GM10847 (cell line): ENCODE measurements around the gene MTA1.

Experiments
- POLR2A ChIP-seq: IDR thresholded peaks from 2 replicates; pipeline ENCODE4 v1.6.1; 2011; ENCODE audit not compliant: insufficient read length; ENCODE audit errors: extremely low read depth

Gene MTA1

DNA sequence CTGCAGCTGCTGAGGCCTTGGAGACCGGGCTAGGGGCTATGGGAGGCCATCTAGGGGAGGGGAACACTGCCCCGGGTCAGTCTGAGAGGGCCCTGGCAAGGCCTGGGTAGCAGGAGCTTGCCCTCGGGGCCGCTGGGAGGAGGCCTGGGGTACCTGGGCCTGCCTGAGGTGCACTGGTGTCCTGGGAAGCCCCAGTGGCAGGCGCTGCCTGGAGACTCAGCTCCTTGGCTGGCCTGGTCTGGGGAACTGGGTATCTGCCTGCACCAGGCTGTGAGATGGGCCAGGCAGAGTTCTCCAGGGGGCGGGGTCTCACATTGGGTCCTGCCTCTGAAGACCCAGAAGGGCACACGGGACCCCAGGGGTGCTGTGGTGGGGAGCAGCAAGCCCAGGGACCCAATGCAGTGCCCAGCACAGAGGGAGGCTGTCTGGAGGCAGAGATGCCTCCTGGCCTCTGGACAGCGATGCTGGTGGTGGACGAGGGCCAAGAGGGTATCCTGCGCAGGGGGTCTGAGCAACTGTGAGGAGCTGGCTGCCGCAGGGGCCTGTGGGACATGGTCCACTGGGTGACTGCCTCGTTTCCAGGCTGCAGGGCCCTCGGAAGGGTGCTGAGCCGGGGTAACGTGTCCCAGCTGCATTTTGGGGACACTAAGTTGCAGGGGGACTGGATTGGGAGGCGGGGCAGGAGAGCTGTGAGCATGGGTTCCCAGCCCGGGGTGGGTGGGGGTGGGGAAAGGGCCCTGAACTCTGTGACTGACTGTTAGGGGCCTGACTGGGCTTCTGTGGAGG, 7.4 kb upstream of the MTA1 start:
- no peak for TF ChIP-seq POLR2A

DNA sequence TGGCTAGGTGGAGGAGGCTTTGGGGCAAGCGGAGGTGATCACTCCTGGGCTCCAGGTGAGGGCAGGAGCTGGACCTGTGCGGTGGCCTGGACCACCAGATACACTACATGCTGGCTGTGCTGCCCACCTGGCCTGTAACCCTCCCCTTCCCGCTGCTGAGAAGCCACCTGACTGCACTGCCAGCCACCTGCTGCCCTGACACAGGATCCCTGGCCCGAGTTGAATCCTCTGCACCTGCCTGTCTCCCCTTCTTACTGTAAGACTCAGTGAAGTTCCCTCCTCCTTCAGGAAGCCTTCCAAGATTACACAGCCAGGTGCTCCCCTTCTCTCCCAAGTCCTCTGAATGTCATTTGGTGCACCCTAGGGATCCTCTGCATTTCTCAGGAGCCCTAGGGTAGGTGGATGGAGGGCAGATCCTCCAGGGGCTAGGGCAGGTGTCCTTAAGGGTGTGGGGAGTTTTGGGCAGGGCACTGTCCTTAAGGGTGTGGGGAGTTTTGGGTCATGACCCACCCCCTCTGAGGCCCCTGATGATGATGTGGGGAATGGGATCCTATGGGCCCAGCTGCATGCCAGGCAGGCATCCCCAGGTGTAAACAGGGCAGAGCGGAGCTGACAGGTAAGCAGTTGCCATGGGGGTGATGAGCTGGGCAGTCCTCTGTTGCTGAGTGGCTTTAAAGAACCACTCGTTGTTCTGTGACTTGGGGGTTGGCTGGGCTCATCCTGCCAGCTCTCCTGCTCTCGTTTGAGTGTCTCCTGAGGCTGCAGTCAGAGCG, 6.7 kb upstream of the MTA1 start:
- no peak for TF ChIP-seq POLR2A

DNA sequence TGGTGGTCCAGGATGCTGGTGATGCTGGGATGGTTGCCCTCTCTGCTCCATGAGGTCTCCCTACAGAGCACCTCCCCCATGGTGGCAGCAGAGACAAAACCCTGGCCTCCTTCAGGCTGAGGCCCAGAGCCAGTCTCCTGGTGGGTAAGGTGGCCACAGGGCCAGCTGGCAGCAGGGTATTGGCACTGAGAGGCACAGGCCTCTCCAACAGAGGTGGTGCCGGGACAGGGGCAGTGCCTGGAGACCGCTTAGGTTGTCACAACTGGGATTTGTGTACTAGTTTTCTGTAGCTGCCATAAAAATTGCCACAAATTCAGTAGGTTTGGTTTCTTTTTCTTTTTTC, 6.1 kb upstream of the MTA1 start:
- TF ChIP-seq POLR2A, result no peak

DNA sequence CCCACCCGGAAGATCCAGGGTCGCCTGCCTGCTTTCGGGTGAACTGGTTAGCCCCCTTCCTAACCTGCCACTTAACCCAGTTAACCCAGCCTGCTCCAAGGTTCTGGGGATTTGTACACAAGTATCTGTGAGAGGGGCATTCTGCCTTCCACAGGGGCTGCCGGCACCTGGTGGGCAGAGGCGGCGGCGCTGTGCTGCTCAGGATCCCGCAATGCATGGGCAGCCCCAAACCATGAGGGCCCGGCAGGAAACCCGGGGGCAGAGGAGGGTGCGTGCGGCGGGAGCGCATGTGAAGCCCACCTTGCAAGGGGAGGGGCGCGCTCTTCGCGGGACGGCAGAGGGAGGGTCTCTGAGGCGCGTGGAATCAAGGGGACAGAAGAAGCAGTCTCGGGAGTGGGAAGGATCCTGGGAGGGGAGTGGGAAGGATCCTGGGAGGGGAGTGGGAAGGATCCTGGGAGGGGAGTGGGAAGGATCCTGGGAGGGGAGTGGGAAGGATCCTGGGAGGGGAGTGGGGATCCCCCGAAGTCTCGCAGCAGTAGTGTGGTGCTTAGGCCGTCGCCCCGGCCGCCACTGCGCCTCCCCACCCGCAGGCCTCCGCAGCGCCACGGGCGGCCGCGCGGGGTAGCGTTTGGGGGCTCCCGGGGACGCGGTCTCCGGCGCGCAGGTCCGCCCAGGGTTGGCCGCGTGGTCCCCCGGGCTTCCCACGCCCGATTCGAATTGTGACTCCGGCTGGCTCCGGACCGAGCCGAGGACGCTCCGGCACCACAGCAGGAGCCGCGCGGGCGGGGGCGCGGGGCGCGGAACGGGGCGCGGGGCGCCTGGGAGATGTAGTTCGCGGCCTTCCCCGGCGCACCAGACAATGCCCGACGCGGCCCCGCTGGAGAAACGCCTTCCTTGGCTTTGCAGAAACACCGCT, 4.9 kb upstream of the MTA1 start:
- TF ChIP-seq POLR2A, result no peak

DNA sequence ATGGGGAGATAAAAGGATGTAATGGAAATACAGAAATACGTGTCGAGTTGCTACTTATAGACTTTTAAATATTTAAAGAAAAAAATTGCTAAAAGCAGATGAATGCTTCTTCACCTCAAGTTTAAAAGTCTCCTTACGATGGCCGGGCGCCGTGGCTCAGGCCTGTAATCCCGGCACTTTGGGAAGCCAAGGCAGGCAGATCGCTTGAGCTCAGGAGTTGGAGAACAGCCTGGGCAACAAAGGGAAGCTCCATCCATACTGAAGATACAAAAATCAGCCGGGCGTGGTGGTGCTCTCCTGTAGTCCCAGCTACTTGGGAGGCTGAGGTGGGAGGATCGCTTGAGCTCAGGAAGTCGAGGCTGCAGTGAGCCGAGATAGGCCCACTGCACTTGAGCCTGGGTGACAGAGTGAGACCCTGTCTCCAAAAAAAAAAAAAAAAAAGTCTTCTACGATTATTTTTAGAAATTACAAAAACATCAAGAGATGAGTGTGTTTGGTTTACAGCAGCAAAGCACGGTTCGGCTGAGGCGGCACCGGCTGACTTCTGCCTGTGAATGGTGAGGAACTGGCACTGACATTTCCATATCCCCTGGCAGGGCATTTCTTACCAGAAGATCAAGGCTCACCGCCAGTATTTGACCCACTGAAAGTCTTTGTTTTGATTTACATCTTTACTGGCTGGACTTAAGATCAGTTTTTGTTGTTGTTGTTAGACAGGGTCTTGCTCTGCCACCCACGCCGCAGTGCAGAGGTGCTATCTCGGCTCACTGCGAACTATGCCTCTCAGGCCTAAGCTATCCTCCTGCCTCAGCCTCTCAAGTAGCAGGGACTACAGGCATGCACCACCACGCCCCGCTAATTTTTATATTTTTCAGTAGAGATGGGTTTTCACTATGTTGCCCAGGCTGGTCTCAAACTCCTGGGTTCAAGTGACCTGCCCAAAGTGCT, 3.9 kb upstream of the MTA1 start:
- TF ChIP-seq POLR2A, result no peak

DNA sequence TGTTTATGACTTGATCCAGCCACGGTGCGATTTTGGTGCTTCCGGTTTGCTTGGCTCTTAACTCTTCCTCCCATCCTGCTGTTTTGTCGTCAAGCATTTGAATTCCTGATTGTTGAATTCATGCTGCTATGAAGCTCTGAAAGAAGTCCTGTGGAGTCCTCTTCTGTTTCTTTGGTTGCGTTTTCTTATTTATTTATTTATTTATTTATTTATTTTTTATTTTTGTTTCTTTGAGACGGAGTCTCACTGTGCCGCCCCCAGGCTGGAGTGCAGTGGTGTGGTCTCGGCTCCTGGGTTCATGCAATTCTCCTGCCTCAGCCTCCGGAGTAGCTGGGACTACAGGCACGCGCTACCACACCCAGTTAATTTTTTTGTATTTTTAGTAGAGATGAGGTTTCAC, 3.0 kb upstream of the MTA1 start:
- TF ChIP-seq POLR2A, result no peak

DNA sequence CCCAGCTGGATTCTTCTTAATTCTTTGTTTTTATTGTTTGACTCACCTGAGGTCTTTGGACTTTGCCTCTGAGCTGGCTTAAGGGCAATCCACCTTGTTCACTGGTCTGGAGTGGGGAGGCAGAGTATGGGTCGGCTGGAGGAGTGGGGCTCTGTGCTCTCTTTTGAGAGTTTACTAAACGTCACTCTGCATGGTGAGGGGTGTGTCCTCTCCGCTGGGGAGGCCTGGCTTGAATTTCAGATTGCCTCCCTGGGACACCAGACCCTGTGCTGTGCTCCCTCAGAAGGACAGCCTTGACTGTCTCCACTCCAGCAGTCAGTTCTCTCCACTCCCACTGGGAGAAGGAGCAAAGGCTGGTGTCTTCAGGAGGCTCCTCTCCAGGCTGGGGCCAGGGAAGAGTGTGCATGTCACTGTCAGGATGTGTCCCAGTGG, 1.9 kb upstream of the MTA1 start:
- no peak for TF ChIP-seq POLR2A

DNA sequence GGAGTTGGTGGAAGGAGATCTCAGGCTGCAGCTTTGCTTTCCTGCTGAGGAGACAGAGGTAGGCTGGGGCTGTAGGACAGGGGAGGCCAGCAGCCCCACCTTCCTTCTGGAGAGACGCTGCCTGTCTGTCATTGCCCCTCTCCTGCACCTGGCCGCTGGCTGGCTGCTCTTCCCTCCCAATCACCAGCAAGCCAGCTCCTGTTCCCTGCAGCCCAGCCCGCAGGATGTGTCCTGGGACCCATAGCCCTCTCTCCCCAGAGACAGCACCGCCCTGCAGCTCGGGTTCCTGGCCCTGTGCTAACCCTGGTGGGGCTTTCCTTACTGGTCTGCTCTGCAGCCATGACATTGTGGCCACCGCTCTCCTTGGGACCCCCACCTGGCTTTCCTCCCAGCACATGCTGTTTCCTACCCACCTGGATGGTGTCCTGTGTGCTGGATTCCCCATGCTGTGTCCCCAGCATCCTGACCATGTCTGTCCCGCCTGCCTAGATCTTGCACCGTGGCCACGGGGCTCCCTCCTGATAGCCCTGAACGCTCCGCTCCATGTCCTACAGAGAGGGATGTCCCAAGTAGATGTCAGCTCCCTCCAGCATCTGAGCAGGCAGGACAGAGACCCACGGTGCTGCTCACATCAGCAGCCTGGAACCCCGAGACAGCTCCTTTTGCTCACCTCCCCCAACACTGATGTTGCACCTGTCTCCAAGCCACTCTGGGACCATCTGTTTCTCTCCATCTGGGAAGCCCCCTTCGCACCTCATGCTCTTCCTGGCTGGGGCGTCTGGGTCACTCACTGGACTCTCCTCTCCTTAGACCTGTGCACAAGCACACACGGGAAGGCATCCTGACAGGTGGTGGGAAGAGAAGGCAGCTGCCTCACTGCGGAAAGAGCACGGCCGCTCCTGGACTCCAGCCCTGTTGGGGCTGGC, 1.1 kb upstream of the MTA1 start:
- no peak for TF ChIP-seq POLR2A

DNA sequence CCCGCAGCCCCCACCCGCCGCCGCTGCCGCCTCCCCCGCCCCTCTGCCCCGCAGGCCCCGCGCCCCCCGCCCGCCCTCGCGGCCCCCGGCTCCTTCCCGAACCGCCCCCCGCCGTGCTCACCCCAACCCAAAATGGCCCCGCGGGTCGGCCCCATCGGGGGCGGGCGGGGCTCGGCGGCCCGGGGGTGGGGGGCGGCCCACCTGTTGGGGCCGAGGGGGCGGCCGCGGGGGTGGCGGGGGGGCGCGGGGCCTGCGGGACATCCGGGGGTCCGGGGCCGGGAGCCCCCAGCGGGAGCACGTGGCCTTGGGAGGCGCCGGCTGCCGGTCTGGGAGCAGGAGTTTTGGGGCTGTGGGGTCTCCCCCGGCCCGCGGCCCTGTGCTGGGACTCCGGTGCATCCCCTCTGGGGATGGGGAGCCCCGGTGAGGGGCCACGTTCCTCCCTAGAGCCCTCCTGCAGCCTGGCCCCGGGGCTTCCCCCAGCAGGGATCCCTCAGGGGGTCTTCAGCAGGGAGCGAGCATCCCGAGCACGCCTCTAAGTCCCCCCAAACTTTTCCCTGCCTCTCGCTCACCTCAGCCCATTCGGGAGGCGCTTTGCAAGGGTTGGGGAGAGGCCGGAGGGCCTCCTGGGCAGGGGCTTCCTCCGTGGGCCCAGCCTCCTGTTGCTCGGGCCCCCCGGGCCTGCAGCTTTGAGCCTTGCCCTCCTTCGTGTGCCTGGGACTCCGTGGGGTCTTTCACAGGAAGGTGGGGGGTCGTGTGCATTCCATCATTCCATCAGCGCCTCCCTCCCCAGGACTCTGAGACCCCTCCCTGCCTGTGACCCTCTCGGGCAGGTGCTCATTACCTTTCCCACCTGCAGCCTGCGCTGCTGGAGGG, 710 bp downstream of the MTA1 start:
- no peak for TF ChIP-seq POLR2A

DNA sequence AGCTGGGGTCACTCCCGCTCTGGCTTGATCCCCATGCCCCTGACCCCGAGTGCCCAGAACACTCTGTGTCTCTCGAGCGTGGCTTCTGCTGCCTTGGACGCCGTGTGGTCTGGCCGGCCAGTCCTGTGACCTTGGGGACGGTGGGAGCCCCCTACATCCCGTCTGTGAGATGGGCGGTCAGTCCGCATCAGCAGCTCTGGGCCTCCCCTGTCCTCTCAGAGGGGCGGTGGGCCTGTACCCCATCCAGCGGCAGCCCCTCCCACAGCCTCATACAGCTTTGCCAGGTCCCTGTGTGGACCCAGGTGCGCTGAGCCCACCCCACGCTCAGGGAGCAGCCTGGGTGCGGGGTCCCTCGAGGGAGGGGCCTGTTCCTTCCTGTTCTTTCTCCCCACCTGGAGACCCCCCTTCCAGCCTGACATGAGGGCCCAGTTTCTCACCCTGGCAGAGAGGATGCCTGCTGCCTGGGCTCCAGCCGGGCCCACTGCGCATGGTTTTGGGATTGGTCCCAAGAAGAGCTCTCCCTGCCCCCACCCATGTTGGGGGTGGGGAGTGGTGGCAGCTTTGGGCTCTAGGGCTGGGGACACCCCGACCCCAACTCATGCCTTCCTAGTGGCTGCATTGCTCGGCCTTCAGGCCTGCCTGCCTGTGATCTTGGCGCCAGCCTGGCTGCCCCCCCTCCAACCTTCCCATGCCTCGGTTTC, 1.5 kb downstream of the MTA1 start:
- TF ChIP-seq POLR2A, result no peak

DNA sequence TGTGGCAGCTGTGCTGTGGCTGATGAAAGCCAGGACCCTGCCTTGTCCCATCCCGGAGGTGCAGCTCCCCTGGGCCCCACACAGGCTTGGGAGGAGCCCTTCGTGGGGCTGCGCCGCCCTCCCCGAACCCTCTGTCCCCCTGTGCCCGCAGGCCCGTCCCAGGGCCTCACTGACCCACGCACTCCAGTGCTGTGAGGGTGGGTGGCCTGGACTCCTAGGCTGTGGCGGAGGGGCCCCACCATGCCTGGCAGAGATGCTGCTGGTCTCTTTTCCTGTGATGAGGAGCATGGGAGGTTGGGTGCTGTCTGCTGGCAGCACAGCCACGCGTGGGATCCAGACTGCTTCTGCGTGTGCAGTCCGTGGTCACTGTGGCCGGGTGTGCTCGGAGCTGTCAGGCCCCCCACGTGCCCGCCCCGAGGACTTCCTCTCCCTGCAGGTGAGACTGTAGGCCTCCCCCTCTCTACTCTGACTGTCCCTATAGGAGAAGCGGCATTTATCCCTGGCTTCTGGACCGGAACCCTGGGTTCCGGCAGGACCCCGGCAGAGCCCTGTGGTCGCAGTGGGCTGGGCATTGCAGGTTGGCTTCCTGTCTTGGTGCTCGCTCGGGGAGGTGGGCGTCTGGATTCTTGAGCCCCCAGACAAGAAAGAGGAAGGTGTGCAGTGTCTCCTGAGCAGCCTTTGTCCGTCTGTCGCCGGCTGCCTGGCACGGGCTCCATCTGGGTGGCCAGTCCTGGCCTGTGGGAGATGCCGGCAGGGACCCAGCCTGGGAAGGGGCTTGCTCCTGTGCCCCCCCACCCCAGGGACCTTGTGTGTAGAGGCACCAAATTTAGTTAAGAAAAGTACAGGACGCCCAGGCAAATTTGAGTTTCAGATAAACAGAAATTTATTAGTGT, 2.3 kb downstream of the MTA1 start:
- TF ChIP-seq POLR2A, result no peak
